Glomerular visceral epithelial cell (primary cell): ENCODE measurements around the gene ATXN1L.
"Not testable (repeated sequence)": the region's sequence is repeated elsewhere in the genome, so short reads cannot be mapped to it uniquely, and the experiment has no call there.

ENCODE experiments used
- DNase-seq: peaks from one replicate; pipeline ENCODE4 v3.0.0-alpha.2; 2016; ENCODE audit errors: extremely low spot score

ATXN1L gene

GRCh38 chr16:71893888-71894228 is 48.1 kb downstream of the ATXN1L start:
- DNase-seq = no peak

- peak; percentile 44 for DNase-seq
Measured at GRCh38 chr16:71894229-71894920, 48.6 kb downstream of the ATXN1L start.

- DNase-seq = peak; percentile 97
Measured at GRCh38 chr16:71894921-71895678, 49.3 kb downstream of the ATXN1L start, which contains the start of gene IST1. IST1 (plus strand) TSS chr16:71895531; CDS start chr16:71915641, 20,110 bp downstream.

GRCh38 chr16:71895679-71896365 is 50.0 kb downstream of the ATXN1L start:
- DNase-seq = peak; percentile 39

- no peak for DNase-seq
Measured at GRCh38 chr16:71896764-71897368, 51.1 kb downstream of the ATXN1L start.

GRCh38 chr16:71899171-71899570 is 53.4 kb downstream of the ATXN1L start:
- no peak for DNase-seq

- DNase-seq = no peak
Measured at GRCh38 chr16:71902656-71903365, 57.0 kb downstream of the ATXN1L start.

GRCh38 chr16:71903608-71904007 is 57.8 kb downstream of the ATXN1L start:
- DNase-seq = no peak

GRCh38 chr16:71904239-71904638 is 58.5 kb downstream of the ATXN1L start:
- DNase-seq = no peak

GRCh38 chr16:71905765-71906164 is 60.0 kb downstream of the ATXN1L start:
- not testable (repeated sequence) for DNase-seq
